Endothelial cell of umbilical vein (primary cell): ENCODE results near the gene CCDC57. TPM values are rescaled to one million over a fixed set of nuclear protein-coding genes. Genes with fewer than 3 reads are reported as not detected.

Experiments
- BruUV-seq: library from RNA; stranded (reverse); fragments of 400-500 nt; replicated peaks from 2 replicates; lab custom pipeline; 2021; lab: Mats Ljungman, UMichigan
- CTCF ChIA-PET: fragments of 300-600, 350-600 bp; sonication (Branson Sonifier 250); formaldehyde crosslinking; loops from one replicate; lab custom pipeline; 2021; ENCODE audit warnings: antibody characterized with exemption, inconsistent platforms; lab: Charles Lee
- POLR2A ChIA-PET: fragments of 300-600, 350-600 bp; sonication (Branson Sonifier 250); formaldehyde crosslinking; loops from one replicate; lab custom pipeline; 2021; ENCODE audit warnings: antibody characterized with exemption, inconsistent platforms; lab: Charles Lee
- DNase-seq: peaks from one replicate; pipeline ENCODE4 v3.0.0-alpha.2; 2011; ENCODE audit warnings: low read depth, low spot score
- FAIRE-seq: peaks from 2 replicates; lab custom pipeline; 2011; peaks lifted over from hg19 to GRCh38; lab: Jason Lieb, UNC
- H2AFZ ChIP-seq: 2 replicates; pipeline ENCODE4 v1.6.0; 2012; ENCODE audit warnings: low read depth, low read length, control low read depth, inconsistent platforms
- H3K27ac ChIP-seq: 2 replicates; pipeline ENCODE4 v1.5.1; 2011; ENCODE audit warnings: low read depth, mild to moderate bottlenecking, control low read depth, low read length, moderate library complexity; ENCODE audit not compliant: insufficient read depth
- H3K27me3 ChIP-seq, 2 experiments: 2 replicates each; pipeline versions ENCODE4 v1.6.0 to v1.6.1; 2011; ENCODE audit warnings: low read length in 2 of 2, mixed read lengths in 1 of 2; ENCODE audit not compliant: control insufficient read depth in 2 of 2, insufficient read depth in 2 of 2
- H3K36me3 ChIP-seq, 2 experiments: 2 replicates in 1 of 2; 3 replicates in 1 of 2; pipeline ENCODE4 v1.5.1; 2011; ENCODE audit warnings: low read length in 2 of 2, mild to moderate bottlenecking in 1 of 2, moderate library complexity in 1 of 2; ENCODE audit not compliant: control insufficient read depth in 2 of 2, insufficient read depth in 2 of 2; ENCODE audit errors: extremely low read depth in 1 of 2
- H3K4me1 ChIP-seq: 3 replicates; pipeline ENCODE4 v1.5.1; 2011; ENCODE audit warnings: mild to moderate bottlenecking, low read length; ENCODE audit not compliant: control insufficient read depth, insufficient read depth; ENCODE audit errors: extremely low read depth
- H3K4me2 ChIP-seq: 2 replicates; pipeline ENCODE4 v1.6.1; 2011; ENCODE audit warnings: low read length, control low read depth, mixed read lengths; ENCODE audit not compliant: insufficient read depth
- H3K4me3 ChIP-seq, 3 experiments: fragments of 200-600 bp in 1 of 3; sonication (generic), shearing (Covaris generic) in 1 of 3; replicated peaks in 1 of 3; 2 replicates each; pipeline ENCODE4 v1.5.1; 2011 to 2016; ENCODE audit warnings: control low read depth in 3 of 3, low read length in 3 of 3, mild to moderate bottlenecking in 2 of 3, inconsistent platforms in 1 of 3, low read depth in 1 of 3, moderate library complexity in 1 of 3; ENCODE audit not compliant: insufficient read depth in 1 of 3
- H3K79me2 ChIP-seq: 2 replicates; pipeline ENCODE4 v1.6.0; 2012; ENCODE audit warnings: low read length, inconsistent platforms; ENCODE audit not compliant: control insufficient read depth, insufficient read depth
- H3K9ac ChIP-seq: replicated peaks from 2 replicates; pipeline ENCODE3; 2011; ENCODE audit warnings: low read length, control low read depth; ENCODE audit not compliant: insufficient read depth; ENCODE audit errors: extremely low read depth
- H3K9me1 ChIP-seq: replicated peaks from 3 replicates; pipeline ENCODE4 v1.6.0; 2011; ENCODE audit warnings: mild to moderate bottlenecking, low read length; ENCODE audit not compliant: control insufficient read depth, insufficient read depth; ENCODE audit errors: extremely low read depth
- H3K9me3 ChIP-seq: replicated peaks from 2 replicates; pipeline ENCODE4 v1.5.1; 2012; ENCODE audit warnings: low read length, inconsistent platforms; ENCODE audit not compliant: control insufficient read depth, insufficient read depth
- H4K20me1 ChIP-seq: replicated peaks from 2 replicates; pipeline ENCODE3; 2011; ENCODE audit warnings: mild to moderate bottlenecking, low read length; ENCODE audit not compliant: control insufficient read depth, insufficient read depth; ENCODE audit errors: extremely low read depth
- CTCF ChIP-seq, 2 donors: IDR thresholded peaks; 1 replicate in 1 of 2; 2 replicates in 1 of 2; pipeline ENCODE4 v1.5.1; 2011; ENCODE audit warnings: low read length in 2 of 2, mild to moderate bottlenecking in 2 of 2, moderate library complexity in 2 of 2, control low read depth in 1 of 2, inconsistent platforms in 1 of 2, low read depth in 1 of 2; ENCODE audit not compliant: insufficient read depth in 1 of 2; ENCODE audit errors: extremely low read depth in 1 of 2
- EZH2 ChIP-seq: IDR thresholded peaks from 2 replicates; pipeline ENCODE4 v1.6.1; 2012; ENCODE audit warnings: borderline replicate concordance, low read depth, mild to moderate bottlenecking, moderate library complexity, low read length, inconsistent platforms; ENCODE audit not compliant: severe bottlenecking
- FOS ChIP-seq: IDR thresholded peaks from 2 replicates; pipeline ENCODE4 v1.6.1; 2011; ENCODE audit warnings: mild to moderate bottlenecking, low read length, moderate library complexity, borderline replicate concordance; ENCODE audit not compliant: insufficient read depth
- GATA2 ChIP-seq: IDR thresholded peaks from 2 replicates; pipeline ENCODE4 v1.7.0; 2011; ENCODE audit warnings: low read depth, mild to moderate bottlenecking, moderate library complexity, mixed read lengths, low read length; ENCODE audit not compliant: insufficient read length, insufficient read depth
- JUN ChIP-seq: IDR thresholded peaks from 2 replicates; pipeline ENCODE4 v1.6.1; 2011; ENCODE audit warnings: borderline replicate concordance, low read depth; ENCODE audit not compliant: insufficient read length, insufficient read depth
- MAX ChIP-seq: IDR thresholded peaks from 2 replicates; pipeline ENCODE4 v1.6.1; 2011; ENCODE audit not compliant: insufficient read depth, insufficient read length
- MYC ChIP-seq: IDR thresholded peaks from one replicate; pipeline ENCODE4 v1.6.1; 2011; ENCODE audit warnings: mild to moderate bottlenecking, low read depth, low read length
- POLR2A ChIP-seq: IDR thresholded peaks from 2 replicates; pipeline ENCODE4 v1.6.1; 2012; ENCODE audit warnings: low read depth, mild to moderate bottlenecking, control low read depth, low read length
- POLR2AphosphoS5 ChIP-seq: IDR thresholded peaks from 2 replicates; pipeline ENCODE4 v1.6.1; 2012; ENCODE audit warnings: low read depth, mild to moderate bottlenecking, control low read depth, low read length, moderate library complexity; ENCODE audit not compliant: insufficient read depth
- dilution Hi-C: fragments of 300-500 bp; cut with MboI; formaldehyde crosslinking; loops from one replicate; pipeline ENCODE4 v1.15.0; 2019; ENCODE audit warnings: low sequenced_read_pairs; ENCODE audit not compliant: extremely low pct_ligation_motif_present
- intact Hi-C: fragments of 100-400 bp; cut with micrococcal nuclease; formaldehyde crosslinking; loops from one replicate; pipeline ENCODE4 v1.10.0; 2022
- polyA plus RNA-seq, 4 experiments: library from polyadenylated mRNA; depleted of rRNA in 3 of 4; stranded (reverse) in 3 of 4; unstranded in 1 of 4; fragments of >200 nt; gene quantifications; 2 replicates each; pipeline versions ENCODE4 v1.2.1 to v1.2.3, GENCODE V29; 2011 to 2012; ENCODE audit warnings: missing spikeins in 1 of 4
- total RNA-seq: library from RNA; stranded (reverse); gene quantifications from 2 replicates; pipeline ENCODE4 v1.2.3, GENCODE V29; 2021

Gene CCDC57
- total and polyA plus RNA-seq, 2 donors (not counting 3 experiments of a cell fraction or from before 2014, with no cell fraction given) = 18.6 to 31.6 TPM

GRCh38 chr17:82226809-82227628 is 14.4 kb upstream of the CCDC57 start:
- DNase-seq (no peak), FAIRE-seq (no peak)
- POLR2A ChIA-PET = no interaction called here
- no peaks in the 10 kb centered on the region for H3K36me3 ChIP-seq
- no peak overlapping the region for H3K4me3 ChIP-seq
- intact Hi-C loops (loop anchor here (5.0 kb wide), 1 partner anchor 130 kb away; the partner anchor contains the start of gene FASN), dilution Hi-C loops (no loop called here)
- H3K4me1 ChIP-seq = peaks cover 21% of the 10 kb centered on the region
- H3K9ac ChIP-seq = no peak overlapping the region
- H4K20me1 ChIP-seq = no peaks in the 10 kb centered on the region
- H3K9me3 ChIP-seq = no peaks in the 10 kb centered on the region
- no peaks in the 10 kb centered on the region for H3K9me1 ChIP-seq
- H3K4me2 ChIP-seq = no peak overlapping the region
- no peak for TF ChIP-seq POLR2AphosphoS5
- no peak for TF ChIP-seq MAX
- TF ChIP-seq POLR2A = no peak
- TF ChIP-seq CTCF (IDR thresholded peaks at IDR 0.05; ENCODE audit: extremely low read depth in 1 of 2, insufficient read depth in 1 of 2, low read depth in 1 of 2, low read length in 2 of 2) = no peak
- no peak for TF ChIP-seq MYC
- no peak for TF ChIP-seq JUN
- no peak for TF ChIP-seq FOS
- TF ChIP-seq EZH2 = no peak
- TF ChIP-seq GATA2 = no peak
- H2AFZ ChIP-seq = no peak overlapping the region
- CTCF ChIA-PET = interaction anchor here (2.1 kb wide), 1 partner anchor 21 kb away, joined by 9 read pairs; no protein-coding TSS in a partner anchor
- no peaks in the 10 kb centered on the region for H3K27me3 ChIP-seq
- H3K27ac ChIP-seq = no peak overlapping the region
- H3K79me2 ChIP-seq = peaks cover 30% of the 10 kb centered on the region
- no TSS peak for BruUV-seq
